K562 (cell line): ENCODE data around the gene TPX2. TPM values are rescaled to one million over a fixed set of nuclear protein-coding genes. Genes with fewer than 3 reads are reported as not detected.

ENCODE experiments used
- ATAC-seq: fragments of 200-7000 bp; cut with Tn5 transposase; 3 replicates; pipeline ENCODE4 v1.9.1; 2020; ENCODE audit warnings: moderate library complexity
- BruUV-seq: library from RNA; stranded (reverse); fragments of 400-500 nt; replicated peaks from 2 replicates; lab custom pipeline; 2021; lab: Mats Ljungman, UMichigan
- CTCF ChIA-PET: fragments of 300-600 bp; formaldehyde crosslinking; extraction: SDS; loops from one replicate; lab custom pipeline; 2021; ENCODE audit warnings: low intra/inter-chr PET ratio; lab: Yijun Ruan, JAX
- POLR2A ChIA-PET: fragments of 300-600, 350-650 bp; sonication (Branson Sonifier 250); formaldehyde crosslinking; extraction: SDS; loops from one replicate; lab custom pipeline; 2021; ENCODE audit warnings: antibody characterized with exemption, inconsistent platforms; lab: Yijun Ruan, JAX
- DNase-seq, 4 experiments: peaks; one replicate each; pipeline versions ENCODE4 v3.0.0 to v3.0.0-alpha.2; 2011 to 2018; ENCODE audit warnings: low spot score in 3 of 4, mixed read lengths in 3 of 4; ENCODE audit errors: extremely low read depth in 1 of 4
- FAIRE-seq: peaks from 2 replicates; lab custom pipeline; 2011; peaks lifted over from hg19 to GRCh38; lab: Jason Lieb, UNC
- H2AFZ ChIP-seq: 2 replicates; pipeline ENCODE4 v1.6.0; 2011; ENCODE audit warnings: low read depth, low read length, control low read depth, inconsistent platforms
- H3K27ac ChIP-seq: fragments of 200-600 bp; 3 replicates; pipeline ENCODE4 v1.8.0; 2011; ENCODE audit warnings: low read depth, mild to moderate bottlenecking, control low read depth, inconsistent platforms, low read length, moderate library complexity, mixed read lengths; ENCODE audit errors: extremely low read depth
- H3K27me3 ChIP-seq, 2 experiments: fragments of 300-600 bp in 1 of 2; 2 replicates in 1 of 2; 3 replicates in 1 of 2; pipeline versions ENCODE4 v1.6.0 to v1.8.0; 2011; ENCODE audit warnings: inconsistent platforms in 2 of 2, low read length in 2 of 2, mild to moderate bottlenecking in 1 of 2, mixed read lengths in 1 of 2, moderate library complexity in 1 of 2; ENCODE audit not compliant: control insufficient read depth in 2 of 2, insufficient read depth in 2 of 2
- H3K36me3 ChIP-seq: fragments of 300-600 bp; 3 replicates; pipeline ENCODE4 v1.8.0; 2011; ENCODE audit warnings: mild to moderate bottlenecking, low read length, inconsistent platforms; ENCODE audit not compliant: control insufficient read depth, insufficient read depth
- H3K4me1 ChIP-seq, 2 experiments: fragments of 200-600 bp in 1 of 2; replicated peaks in 1 of 2; 2 replicates in 1 of 2; 3 replicates in 1 of 2; pipeline versions ENCODE4 v1.5.1 to v1.8.0; 2011; ENCODE audit warnings: inconsistent platforms in 2 of 2, low read length in 2 of 2, mild to moderate bottlenecking in 1 of 2, mixed read lengths in 1 of 2, moderate library complexity in 1 of 2; ENCODE audit not compliant: control insufficient read depth in 2 of 2, insufficient read depth in 2 of 2
- H3K4me2 ChIP-seq: 2 replicates; pipeline ENCODE4 v1.6.1; 2011; ENCODE audit warnings: low read length, control low read depth, inconsistent platforms, mixed read lengths; ENCODE audit not compliant: insufficient read depth
- H3K4me3 ChIP-seq: fragments of 200-600 bp; sonication (generic), shearing (Covaris generic); 2 replicates; pipeline ENCODE4 v1.5.1; 2016; ENCODE audit warnings: control low read depth, inconsistent platforms
- H3K79me2 ChIP-seq: fragments of 200-600 bp; 3 replicates; pipeline ENCODE4 v1.8.0; 2011; ENCODE audit warnings: low read length, inconsistent platforms; ENCODE audit not compliant: control insufficient read depth, insufficient read depth
- H3K9ac ChIP-seq, 2 experiments: 2 replicates each; pipeline versions ENCODE4 v1.6.0 to v1.6.1; 2011; ENCODE audit warnings: low read depth in 2 of 2, low read length in 2 of 2, control low read depth in 1 of 2, inconsistent platforms in 1 of 2, mild to moderate bottlenecking in 1 of 2, mixed read lengths in 1 of 2; ENCODE audit not compliant: insufficient read depth in 1 of 2
- H3K9me1 ChIP-seq: one replicate; pipeline ENCODE4 v1.6.0; 2011; ENCODE audit warnings: inconsistent platforms, mild to moderate bottlenecking, low read length, moderate library complexity; ENCODE audit not compliant: control insufficient read depth, insufficient read depth
- H3K9me3 ChIP-seq: replicated peaks from 2 replicates; pipeline ENCODE4 v1.5.1; 2011; ENCODE audit warnings: low read depth, low read length, inconsistent platforms; ENCODE audit not compliant: control insufficient read depth, insufficient read depth
- H4K20me1 ChIP-seq: replicated peaks from 2 replicates; pipeline ENCODE4 v1.6.1; 2011; ENCODE audit warnings: low read length, inconsistent platforms, mixed read lengths; ENCODE audit not compliant: control insufficient read depth, insufficient read depth
- ATF7 ChIP-seq: fragments of 450-650 bp; IDR thresholded peaks from 2 replicates; pipeline ENCODE4 v1.7.1; 2014; ENCODE audit warnings: mild to moderate bottlenecking, moderate library complexity
- CBX2 ChIP-seq: fragments of 200-600 bp; sonication (generic); IDR thresholded peaks from one replicate; pipeline ENCODE4 v1.6.1; 2012; ENCODE audit warnings: mild to moderate bottlenecking, low read length, inconsistent platforms; ENCODE audit not compliant: insufficient read depth, poor library complexity, severe bottlenecking
- CEBPG ChIP-seq, 3 experiments: fragments of 200-800 bp in 1 of 3; sonication (Bioruptor generic) in 1 of 3; sonication (generic) in 1 of 3; formaldehyde crosslinking in 1 of 3; IDR thresholded peaks in 2 of 3; conservative IDR thresholded peaks in 1 of 3; 2 replicates each; pipeline versions ENCODE4 v1.6.1 to v1.8.0; 2016 to 2022; ENCODE audit warnings: missing compliant biosample characterization in 2 of 3, missing genetic modification characterization in 2 of 3, mild to moderate bottlenecking in 1 of 3, missing genetic modification reagents in 1 of 3
- HINFP ChIP-seq: fragments of 450-650 bp; conservative IDR thresholded peaks from 2 replicates; pipeline ENCODE4 v1.6.1; 2016; ENCODE audit warnings: missing genetic modification characterization, low read depth, mild to moderate bottlenecking, control low read depth, missing compliant biosample characterization
- LCOR ChIP-seq: sonication (generic); formaldehyde crosslinking; IDR thresholded peaks from 2 replicates; pipeline ENCODE4 v1.8.0; 2022; ENCODE audit warnings: mild to moderate bottlenecking, missing genetic modification reagents
- MTA2 ChIP-seq: fragments of 450-650 bp; IDR thresholded peaks from 2 replicates; pipeline ENCODE4 v1.6.1; 2016; ENCODE audit warnings: low read depth
- STAG1 ChIP-seq: sonication (generic); formaldehyde crosslinking; IDR thresholded peaks from 2 replicates; pipeline ENCODE4 v1.5.0; 2020; ENCODE audit warnings: missing genetic modification reagents, borderline replicate concordance
- ZNF24 ChIP-seq: fragments of 450-650 bp; IDR thresholded peaks from 2 replicates; pipeline ENCODE4 v1.6.1; 2016
- WGBS: fragments of 100-300 bp; shearing (Covaris generic); methylation state at CpG from one replicate; pipeline ENCODE4 v1.1.6; 2016; ENCODE audit warnings: low coverage, mixed read lengths; ENCODE audit not compliant: insufficient coverage; ENCODE audit errors: missing lambda C conversion rate; 5-methylcytosine and 5-hydroxymethylcytosine counted together
- in situ Hi-C: fragments of 300-500 bp; cut with MboI; formaldehyde crosslinking; loops from 4 replicates; pipeline ENCODE4 v1.15.0; 2018; ENCODE audit warnings: inconsistent platforms, mixed read lengths
- intact Hi-C: fragments of 100-400 bp; cut with micrococcal nuclease; formaldehyde crosslinking; loops from 2 replicates; pipeline ENCODE4 v1.14.2; 2022
- polyA plus RNA-seq, 8 experiments: library from polyadenylated mRNA; depleted of rRNA in 4 of 8; stranded (reverse) in 5 of 8; unstranded in 3 of 8; fragments of >200 nt; fragmentation: Nextera tagmentation in 2 of 8; fragmentation: Illumina TruSeq in 1 of 8; extraction: Ambion mirVana in 2 of 8; extraction: Trizol in 1 of 8; gene quantifications; 2 replicates each; pipeline versions ENCODE4 v1.2.1 to v1.2.3, GENCODE V29; 2011 to 2014; ENCODE audit warnings: inconsistent platforms in 1 of 8, missing spikeins in 1 of 8
- total RNA-seq, 7 experiments: library from RNA; depleted of rRNA in 6 of 7; stranded (reverse); fragments of >200 nt in 6 of 7; fragmentation: Illumina TruSeq in 2 of 7; extraction: Trizol in 2 of 7; gene quantifications; 2 replicates each; pipeline versions ENCODE4 v1.2.1 to v1.2.3, GENCODE V29; 2011 to 2021; ENCODE audit warnings: low replicate concordance in 1 of 7
- TF ChIP-seq, protein P1 (sequence below): fragments of 450-650 bp; IDR thresholded peaks from 2 replicates; pipeline ENCODE4 v1.7.1; 2018; ENCODE audit warnings: mild to moderate bottlenecking, low read depth; ENCODE audit not compliant: partially characterized antibody

The TPX2 gene
- total and polyA plus RNA-seq, 9 of the 15 experiments (the other 6 are each of a cell fraction or from before 2014, with no cell fraction given), result 48.0 to 241 (median 133) TPM

- TF ChIP-seq CEBPG (CRISPR knock-in tag; IDR thresholded peaks at IDR 0.05), result no peak
- TF ChIP-seq CEBPG (tag; conservative IDR thresholded peaks at IDR 0.05 in 1 of 2, IDR thresholded peaks at IDR 0.05 in 1 of 2), result peak in 1 of 2 experiments; percentile 43; a peak in 1 of 4 replicates
- TF ChIP-seq ZNF24, result peak; percentile 92
Observed at GRCh38 chr20:31695849-31696804, 43.0 kb upstream of the TPX2 start (continued).

DNA sequence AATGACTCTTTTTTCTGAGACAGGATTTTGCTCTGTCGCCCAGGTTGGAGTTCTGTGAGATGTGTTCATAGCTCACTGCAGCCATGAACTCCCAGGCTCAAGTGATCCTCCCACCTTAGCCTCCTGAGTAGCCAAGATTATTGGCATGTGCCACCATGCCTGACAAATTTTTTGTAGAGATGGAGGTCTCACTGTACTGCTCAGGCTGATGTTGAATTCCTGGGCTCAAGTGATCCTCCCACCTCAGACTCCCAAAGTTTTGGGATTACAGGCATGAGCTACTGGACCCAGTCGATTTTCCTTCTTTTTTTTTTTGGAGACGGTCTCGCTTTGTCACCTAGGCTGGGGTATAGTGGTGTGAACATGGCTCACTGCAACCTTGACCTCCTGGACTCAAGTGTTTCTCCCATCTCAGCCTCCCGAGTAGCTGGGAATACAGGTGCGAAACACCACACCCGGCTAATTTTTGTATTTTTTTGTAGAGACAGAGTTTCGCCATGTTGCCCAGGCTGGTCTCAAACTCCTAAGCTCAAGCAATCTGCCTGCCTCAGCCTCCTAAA lies 40.8 kb upstream of the TPX2 start:
- ATAC-seq, result no peak
- peaks cover 84% of the 10 kb centered on the region for H3K36me3 ChIP-seq

More for the DNA sequence above, 40.8 kb upstream of the TPX2 start:
- FAIRE-seq (no peak), DNase-seq (no peak)
- no peaks in the 10 kb centered on the region for H3K27me3 ChIP-seq
- no peaks in the 10 kb centered on the region for H3K9me3 ChIP-seq
- ChIA-PET POLR2A (interaction anchor here (1.0 to 3.8 kb wide), 8 partner anchors 8 to 91 kb away, joined by 3 to 23 read pairs (median 4); no protein-coding TSS in a partner anchor), CTCF (interaction anchor here (0.7 kb wide), 1 partner anchor 955 kb away, joined by 3 read pairs; no protein-coding TSS in a partner anchor)
- intact Hi-C loops, result no loop called here
- no peaks in the 10 kb centered on the region for H4K20me1 ChIP-seq
- H3K4me3 ChIP-seq, result no peak overlapping the region
- H3K4me1 ChIP-seq, result peaks cover 31 to 68% of the 10 kb centered on the region in 2 experiments
- H2AFZ ChIP-seq, result no peak overlapping the region
- no TSS peak for BruUV-seq
- peak overlapping the region; percentile 51; the same call in 2 of the 3 replicates for H3K27ac ChIP-seq
- H3K9me1 ChIP-seq, result no peaks in the 10 kb centered on the region
- H3K4me2 ChIP-seq, result no peak overlapping the region
- peaks cover 97% of the 10 kb centered on the region for H3K79me2 ChIP-seq
- TF ChIP-seq CBX2 (no peak), HINFP (tag) (no peak), STAG1 (CRISPR knock-in tag) (no peak), MTA2 (no peak), LCOR (no peak), ATF7 (no peak)
- TF ChIP-seq, protein P1, sequence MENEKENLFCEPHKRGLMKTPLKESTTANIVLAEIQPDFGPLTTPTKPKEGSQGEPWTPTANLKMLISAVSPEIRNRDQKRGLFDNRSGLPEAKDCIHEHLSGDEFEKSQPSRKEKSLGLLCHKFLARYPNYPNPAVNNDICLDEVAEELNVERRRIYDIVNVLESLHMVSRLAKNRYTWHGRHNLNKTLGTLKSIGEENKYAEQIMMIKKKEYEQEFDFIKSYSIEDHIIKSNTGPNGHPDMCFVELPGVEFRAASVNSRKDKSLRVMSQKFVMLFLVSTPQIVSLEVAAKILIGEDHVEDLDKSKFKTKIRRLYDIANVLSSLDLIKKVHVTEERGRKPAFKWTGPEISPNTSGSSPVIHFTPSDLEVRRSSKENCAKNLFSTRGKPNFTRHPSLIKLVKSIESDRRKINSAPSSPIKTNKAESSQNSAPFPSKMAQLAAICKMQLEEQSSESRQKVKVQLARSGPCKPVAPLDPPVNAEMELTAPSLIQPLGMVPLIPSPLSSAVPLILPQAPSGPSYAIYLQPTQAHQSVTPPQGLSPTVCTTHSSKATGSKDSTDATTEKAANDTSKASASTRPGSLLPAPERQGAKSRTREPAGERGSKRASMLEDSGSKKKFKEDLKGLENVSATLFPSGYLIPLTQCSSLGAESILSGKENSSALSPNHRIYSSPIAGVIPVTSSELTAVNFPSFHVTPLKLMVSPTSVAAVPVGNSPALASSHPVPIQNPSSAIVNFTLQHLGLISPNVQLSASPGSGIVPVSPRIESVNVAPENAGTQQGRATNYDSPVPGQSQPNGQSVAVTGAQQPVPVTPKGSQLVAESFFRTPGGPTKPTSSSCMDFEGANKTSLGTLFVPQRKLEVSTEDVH, result no peak
- TF ChIP-seq, all 486 proteins: peak for 0
- in situ Hi-C loops, result no loop called here
- H3K9ac ChIP-seq, result no peak overlapping the region
- 90% methylated on average over 6 of the region's 8 CpGs for WGBS
